Measurements from ENCODE around the gene CNTN5. TPM values are rescaled to one million over a fixed set of nuclear protein-coding genes. Genes with fewer than 3 reads are reported as not detected.

The CNTN5 gene
- total RNA-seq, 1 donor from 2014 or later = 0.17 TPM

DNA sequence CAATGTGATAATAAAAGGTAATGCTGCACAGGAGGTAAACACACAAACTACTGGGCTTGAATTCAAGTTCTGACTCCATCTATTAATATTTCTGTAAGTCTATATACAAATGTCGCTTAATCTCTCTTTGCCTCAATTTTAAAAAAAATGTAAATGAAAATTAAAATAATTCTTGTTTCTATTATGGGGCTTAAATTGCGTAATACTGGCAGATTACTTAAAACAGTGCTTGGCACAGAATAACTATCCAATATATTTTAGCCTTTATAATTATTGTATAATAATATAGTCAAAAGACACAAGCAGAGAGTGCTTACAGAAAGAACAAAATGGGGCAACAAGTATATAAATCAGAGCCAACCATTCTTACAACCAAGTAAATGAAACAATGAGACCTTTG is 489.1 kb downstream of the CNTN5 start:
- no peak for DNase-seq (ENCODE audit: low spot score)

DNA sequence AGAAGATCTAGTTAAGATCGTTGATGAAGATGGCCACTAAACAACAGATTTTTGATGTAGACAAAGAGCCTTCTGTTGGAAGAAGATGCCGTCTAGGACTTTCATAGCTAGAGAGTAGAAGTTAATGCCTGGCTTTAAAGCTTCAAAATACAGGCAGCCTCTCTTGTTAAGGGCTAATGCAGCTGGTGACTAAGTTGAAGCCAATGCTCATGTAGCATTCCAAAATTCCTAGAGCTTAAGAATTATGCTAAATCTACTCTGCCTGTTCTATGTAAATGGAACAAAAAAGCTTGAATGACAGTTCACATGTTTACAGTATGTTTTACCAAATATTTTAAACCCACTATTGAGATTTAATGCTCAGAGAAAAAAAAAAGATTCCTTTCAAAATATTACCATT is 492.6 kb downstream of the CNTN5 start:
- no peak for DNase-seq (ENCODE audit: low spot score)

DNA sequence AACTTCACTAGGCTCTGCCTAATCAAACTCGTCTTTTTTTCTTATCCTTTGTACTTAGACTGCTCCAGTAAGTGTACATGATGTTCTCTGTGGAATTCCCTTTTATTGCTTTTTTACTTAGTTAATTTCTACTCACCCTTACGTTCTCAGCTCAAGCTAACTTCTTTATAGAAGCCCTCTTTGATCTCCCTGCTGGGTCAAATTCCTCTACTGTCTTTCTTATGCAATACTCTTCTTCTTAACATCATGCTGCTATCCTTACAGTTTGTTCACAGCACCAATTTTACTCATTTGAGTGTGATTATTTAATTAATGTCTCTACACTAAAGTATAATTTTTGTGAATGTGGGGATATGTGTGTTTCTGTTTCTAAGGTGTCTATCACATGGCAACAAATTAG is 498.3 kb downstream of the CNTN5 start:
- DNase-seq (ENCODE audit: low spot score) = no peak

DNA sequence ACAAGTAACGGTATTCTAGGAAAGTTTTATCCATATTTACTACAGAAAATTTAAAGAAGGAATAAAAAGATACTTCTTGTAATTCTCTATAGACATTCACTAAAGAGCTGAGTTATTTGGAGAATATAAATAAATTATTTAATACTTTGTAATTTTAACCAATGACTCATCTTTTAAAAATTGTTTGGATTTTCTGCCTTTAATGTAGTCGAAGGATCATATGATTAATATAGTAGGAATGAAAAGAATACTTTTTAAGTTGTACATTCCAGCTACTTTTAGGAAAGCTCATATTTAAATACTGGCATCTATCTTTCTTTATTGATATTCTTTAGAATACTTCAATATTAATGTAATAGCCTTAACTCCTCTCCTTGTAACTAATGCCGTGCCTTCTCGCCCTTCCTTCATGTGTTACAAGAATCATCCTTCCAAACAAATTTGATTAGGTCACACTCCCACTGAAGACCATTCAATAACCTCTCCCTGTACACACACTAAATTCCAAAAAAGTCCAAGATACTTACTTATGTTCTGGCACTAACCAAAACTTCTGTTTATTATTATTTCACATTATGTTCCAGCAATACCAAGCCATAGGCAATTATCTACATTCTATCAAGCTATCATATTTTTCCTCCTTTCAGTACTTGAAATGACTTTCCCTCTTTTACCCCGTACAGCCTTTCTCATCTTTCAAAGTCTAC is 501.9 kb downstream of the CNTN5 start:
- DNase-seq (ENCODE audit: low spot score) = no peak

DNA sequence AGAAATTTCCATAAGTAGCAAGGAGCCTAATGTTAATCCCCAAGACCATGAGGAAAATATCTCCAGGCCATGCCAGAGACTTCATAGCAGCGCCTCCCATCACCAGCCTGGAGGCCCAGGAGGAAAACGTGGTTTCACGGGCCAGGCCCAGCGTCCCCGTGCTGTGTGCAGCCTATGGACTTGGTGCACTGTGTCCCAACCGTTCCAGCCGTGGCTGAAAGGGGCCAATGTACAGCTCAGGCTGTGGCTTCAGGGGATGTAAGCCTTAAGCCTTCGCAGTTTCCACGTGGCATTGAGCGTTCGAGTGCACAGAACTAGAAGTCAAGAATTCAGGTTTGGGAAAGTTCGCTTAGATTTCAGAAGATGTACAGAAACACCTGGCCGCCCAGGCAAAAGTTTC is 510.7 kb downstream of the CNTN5 start:
- no peak for DNase-seq (ENCODE audit: low spot score)

DNA sequence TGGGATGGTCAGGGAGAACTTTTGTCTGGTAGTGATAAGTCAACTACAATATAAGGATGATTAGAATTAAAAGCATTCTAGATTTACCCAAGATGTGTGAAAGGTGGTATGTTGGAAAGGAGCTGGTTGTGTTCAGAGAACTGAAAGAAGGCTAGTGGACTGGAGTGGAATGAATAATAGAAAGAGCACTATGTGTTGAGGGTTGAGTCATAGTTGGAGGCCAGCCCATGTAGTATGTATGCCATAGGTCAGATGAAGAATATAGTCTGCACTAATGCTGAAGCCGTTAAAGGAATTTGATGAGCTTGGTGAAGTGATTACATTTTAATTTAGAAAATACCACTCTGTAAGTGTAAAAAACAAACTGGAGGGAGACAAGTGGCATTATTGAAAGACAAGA is 514.1 kb downstream of the CNTN5 start:
- DNase-seq (ENCODE audit: low spot score) = no peak

DNA sequence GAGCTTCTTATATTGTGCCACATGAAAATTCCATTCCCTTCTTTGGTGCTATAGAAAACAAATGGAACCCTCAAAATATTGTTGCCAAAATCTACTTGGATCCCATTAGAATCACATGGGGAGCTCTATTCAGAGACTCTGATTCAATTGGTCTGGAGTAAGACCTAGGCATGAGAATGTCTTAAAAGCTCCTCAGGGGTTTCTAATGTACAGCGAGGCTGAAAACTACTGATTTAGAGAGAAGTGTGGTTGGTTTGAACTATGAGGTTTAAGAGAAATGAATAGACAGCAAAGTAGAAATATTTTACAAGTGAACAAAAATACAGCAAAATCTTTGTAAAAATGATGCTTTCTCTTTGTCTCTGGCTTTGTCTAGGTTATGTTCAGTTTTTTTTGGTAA is 514.7 kb downstream of the CNTN5 start:
- DNase-seq (ENCODE audit: low spot score) = no peak

DNA sequence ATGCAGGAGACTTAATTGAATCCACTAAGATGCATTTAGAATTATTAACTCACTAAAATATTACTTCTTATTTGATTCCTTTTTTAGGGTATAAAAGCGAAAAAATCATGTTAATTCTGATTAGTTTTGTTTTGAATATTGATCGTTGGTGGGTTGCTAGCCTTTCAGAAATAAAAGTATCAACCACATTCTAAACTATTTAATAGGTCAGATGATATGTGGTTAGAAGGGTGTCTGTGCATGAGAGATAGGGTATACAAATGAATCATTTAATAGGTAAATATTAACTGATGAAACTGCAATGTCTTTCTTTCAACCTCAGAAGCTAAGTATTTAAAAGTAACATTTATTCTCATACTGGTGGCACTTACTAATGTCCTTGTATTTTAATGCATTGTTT is 515.1 kb downstream of the CNTN5 start:
- no peak for DNase-seq (ENCODE audit: low spot score)

DNA sequence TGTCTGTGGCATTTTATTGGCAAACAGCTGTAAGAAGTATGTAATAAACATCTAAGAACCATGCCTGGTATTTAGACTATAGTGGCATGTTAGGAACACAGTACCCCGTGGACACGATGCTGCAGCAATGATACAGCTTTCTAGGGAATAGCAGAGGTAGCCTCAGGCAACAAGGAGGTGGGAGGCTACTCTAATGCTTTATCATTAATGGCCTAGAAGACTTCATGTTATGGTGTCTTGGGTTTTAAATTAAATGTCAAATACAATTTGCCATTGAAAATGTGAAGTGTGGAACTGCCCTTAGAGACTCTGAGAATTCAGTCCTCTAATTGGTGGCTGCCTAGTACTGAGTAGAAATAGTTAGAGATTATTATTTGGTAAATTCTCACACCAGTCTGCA is 516.9 kb downstream of the CNTN5 start:
- DNase-seq (ENCODE audit: low spot score) = no peak

DNA sequence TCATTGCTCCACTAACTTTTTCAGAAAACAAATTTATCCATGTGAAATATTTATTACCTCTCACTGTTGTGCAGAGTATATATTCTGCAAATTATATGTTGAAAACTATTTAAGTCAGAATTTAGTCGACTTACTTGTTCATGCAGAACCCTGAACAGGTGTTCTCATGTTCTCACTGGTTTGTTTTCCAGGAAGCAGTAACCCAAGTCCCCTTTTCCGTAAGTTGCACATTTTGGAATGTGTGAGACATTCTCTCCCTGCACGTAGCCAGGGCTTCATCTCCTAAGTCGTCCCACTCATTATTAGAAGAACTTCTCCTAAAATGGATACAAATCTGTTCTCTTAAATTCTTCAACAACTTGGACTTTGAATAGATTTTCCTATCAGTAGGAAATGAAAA is 524.9 kb downstream of the CNTN5 start:
- DNase-seq (ENCODE audit: low spot score) = no peak

DNA sequence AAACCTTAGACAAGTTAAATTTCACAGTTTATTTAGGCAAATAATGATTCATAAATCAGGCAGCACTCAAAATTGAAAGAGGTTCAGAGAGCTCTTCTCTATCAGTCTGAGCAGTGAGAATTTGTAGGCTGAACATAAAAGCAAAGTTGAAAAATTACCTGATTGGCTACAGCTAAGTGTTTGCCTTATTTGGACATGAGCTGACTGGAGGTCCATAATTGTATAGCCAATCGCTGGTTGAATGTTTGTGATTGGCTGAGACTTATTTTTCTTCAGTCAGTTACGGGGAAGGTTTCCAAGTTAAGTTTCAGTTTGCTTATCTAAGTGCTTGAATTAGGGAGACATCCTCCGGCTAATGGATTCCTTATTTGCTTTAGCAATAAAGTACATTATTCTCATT is 527.5 kb downstream of the CNTN5 start:
- no peak for DNase-seq (ENCODE audit: low spot score)

DNA sequence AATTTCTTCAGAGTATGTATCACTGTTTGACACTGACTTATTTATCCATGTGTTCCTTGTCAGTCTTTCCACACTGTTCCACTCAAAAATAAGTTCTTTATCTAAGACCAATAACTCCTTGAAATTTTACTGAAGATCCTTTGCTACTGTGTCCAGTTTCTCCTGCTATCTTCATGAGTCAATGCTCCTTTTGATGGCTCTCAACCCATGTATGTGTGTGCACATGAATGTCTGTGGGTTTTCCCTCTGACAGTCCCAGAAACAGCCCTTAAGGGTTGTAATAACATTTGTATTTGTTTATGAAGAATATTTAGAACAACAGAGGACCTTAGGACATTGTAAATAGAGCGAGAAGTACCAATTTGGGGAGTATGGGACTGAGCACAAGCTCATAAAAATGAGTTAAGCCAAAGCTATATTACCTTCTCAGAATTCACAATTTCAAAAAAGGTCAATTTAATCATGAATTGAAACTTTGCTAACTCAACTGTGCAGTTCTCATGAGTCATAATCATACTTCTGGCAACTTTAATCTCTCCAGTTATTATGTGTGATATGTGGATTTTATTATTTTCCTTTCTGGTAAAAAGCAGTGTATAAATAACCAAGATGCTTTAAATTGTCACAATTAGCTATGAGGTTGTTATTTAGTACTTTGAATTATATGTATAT is 533.6 kb downstream of the CNTN5 start:
- DNase-seq (ENCODE audit: low spot score) = no peak

DNA sequence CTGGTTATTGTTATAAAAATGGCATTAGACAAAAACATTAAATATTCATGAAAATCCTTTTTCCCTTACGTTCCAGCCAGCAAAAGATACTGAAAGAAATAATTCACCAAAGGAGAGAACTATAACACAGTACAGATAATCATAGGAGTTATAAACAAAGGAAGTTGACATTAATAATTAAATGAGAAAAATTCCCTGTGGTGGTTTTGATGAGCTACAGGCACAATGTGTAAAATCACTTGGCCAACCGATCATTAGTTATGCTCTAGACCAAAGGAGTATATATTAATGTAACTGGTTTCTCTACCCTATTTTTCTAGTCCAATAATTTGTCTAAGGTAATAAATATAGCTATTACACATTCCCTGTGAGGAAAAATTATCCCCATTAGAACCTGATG is 534.7 kb downstream of the CNTN5 start:
- DNase-seq (ENCODE audit: low spot score) = no peak

DNA sequence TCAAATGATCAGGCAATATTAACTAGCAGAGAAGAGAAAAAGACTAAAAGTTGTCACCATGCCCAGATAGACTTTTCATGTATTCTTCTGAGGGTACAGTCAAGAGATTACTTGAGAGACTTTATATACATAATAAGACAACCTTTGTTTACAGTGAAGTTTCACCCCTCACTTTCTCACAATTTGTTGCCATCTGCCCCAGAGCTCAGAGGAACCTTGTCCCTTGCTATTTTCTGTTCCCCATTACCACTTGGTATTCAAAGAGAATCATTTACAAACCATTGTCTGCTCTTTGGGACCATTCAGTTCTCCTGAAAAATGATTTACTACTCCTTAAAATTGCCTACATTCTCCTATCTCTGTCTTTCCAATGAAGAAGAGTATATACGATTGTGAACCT is 544.6 kb downstream of the CNTN5 start:
- DNase-seq (ENCODE audit: low spot score) = no peak

DNA sequence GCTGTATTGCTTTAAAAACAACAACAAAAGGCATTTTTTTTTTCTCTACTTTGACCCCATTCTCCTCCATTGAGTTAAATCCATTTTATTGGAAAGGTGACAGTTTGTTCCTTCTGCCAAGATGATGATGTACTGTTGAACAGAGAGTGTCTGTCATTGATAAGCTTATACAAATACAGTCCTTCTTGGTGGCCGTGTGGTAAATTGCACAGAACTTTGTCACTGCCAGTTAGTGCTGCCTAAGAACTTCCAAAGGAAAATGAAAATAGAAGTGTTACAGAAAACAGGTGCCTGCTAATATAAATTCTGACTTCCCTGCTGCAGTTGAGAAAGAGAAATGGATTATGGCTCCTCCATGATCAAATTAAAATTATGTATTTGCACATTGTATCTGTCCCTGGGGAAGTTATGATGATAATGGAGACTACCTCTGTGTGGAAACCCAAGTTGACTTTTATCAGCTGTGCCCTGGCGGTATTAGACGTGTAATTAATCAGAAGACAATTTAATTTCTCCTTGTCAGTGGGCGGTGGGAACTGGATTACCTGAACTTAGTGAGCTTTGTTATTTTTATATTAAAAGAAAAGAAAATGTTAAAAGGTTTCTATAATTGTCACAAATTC is 546.7 kb downstream of the CNTN5 start:
- DNase-seq (ENCODE audit: low spot score) = no peak

DNA sequence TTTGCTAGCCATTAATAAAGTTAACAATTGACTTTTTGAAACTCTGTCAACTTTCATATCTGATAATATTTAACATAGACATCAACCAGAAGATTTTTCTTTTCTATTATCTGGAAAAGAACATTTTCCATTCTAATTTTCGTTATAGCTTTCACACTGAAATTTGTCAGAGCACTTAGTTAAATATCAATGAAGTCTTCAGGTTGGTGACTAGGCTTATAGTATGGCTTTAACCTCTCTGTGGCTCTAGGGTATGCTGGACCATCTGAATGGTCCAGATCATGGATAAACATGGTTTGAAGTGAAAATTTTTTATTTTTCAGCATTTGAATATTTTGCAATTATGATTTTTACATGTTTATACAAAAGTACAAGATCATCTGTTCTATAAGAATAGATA is 548.1 kb downstream of the CNTN5 start:
- no peak for DNase-seq (ENCODE audit: low spot score)

DNA sequence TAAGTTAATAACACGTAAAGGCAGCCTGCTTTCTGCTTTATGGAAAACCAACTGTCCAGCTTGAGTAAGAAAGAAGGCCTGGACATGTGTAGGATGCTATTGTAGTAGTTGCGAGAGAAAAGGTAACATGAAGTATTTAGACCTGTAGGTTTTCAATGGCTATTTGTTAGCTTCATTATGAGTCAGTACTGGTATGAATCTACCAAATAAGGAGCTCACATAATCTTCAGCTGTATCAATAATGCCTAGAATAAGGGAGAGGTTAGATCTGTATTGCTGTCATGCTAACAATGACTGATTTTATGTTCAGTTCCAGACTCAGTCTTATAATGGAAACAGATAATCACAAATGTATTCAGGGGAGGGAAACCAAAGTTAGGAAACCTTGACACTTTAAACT is 550.3 kb downstream of the CNTN5 start:
- DNase-seq (ENCODE audit: low spot score) = no peak

DNA sequence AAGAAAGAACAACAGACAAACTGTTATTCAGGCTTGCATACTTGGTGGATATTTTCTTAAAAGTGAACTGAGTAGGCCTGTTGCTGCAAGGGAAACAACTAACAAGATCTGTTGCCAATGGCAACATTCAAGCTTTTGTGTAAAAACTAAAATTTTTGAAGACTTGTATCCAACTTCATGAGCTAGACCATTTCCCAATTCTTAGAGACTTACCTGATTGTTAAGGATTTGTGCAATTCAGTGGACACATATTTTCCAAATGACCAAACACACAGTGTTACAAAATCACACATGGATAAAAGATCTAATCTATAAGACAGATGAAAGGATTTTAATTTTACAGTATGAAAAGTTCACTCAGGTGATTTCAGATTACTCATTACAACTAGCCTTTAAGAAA is 564.1 kb downstream of the CNTN5 start:
- no peak for DNase-seq (ENCODE audit: low spot score)

DNA sequence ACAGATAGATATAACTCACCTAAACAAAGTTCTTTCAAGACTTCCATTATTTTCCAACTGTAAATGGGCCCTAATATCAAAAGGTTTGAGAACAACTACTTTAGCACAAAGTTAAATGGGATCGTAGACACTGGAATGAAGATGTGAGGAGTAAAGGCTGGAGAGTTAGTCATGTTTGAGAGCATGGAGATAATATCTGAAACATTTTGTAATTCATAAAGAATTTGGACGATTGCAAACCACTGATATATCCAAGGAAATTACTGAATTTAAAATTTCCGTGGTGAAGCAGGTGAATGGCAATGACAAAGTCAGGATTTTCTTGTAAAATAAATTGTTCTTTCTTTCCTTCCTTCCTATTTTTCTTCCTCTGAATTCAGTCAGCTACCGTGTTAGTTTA is 564.9 kb downstream of the CNTN5 start:
- DNase-seq (ENCODE audit: low spot score) = no peak

DNA sequence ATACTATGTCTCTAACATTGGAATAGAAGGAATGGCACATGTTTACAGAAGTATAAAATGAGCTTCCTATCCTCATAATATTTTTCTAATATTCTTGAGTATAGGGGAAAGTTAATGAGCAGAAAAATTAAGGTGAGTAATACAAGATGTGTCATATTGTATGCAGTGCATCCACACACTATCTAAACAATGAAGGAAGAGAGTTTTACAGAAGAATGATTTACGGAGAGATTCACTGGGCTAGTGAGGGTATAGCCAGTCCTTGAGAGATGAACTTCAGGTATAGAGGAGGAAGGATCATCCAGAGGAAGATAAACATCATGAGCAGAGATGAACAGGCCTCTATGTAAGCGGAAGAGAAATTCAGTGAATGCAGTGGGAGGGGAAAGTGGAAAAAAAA is 569.0 kb downstream of the CNTN5 start:
- no peak for DNase-seq (ENCODE audit: low spot score)

DNA sequence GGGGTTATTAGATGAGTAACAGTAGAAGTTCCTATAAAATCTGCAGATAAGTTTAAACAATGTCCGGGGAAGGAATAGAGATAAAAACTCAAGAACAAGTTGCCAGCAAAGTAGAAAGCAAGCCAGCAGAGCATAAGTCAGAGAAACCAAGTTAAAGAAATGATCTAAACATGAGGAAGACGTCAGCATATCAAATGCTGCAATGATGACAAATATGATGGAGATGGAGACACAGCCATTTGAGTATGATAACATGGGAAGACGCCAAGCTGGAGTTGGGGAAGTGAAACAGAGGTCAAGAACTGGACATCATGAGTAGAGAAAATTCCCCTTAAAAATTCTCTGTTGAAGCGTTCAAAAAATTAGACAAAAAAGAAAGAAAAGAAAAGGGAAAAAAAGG is 571.5 kb downstream of the CNTN5 start:
- no peak for DNase-seq (ENCODE audit: low spot score)

DNA sequence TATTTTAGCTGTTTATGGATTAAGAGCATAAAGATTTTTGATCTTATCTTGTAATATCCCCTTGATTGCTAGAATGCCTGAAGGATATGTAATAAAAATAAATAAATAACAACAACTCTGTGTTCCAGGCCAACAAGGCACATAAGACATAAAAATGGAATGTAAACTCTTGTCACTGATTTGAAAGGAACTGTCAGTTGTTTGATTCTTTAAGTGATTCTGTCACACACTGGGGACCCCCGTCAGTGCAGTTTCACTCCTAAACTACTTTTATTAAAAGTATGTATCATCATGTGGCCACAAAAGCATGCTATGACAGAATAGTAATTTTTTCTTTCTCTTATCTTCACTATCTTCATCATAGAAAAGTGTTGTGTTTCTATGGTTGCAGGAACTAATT is 572.4 kb downstream of the CNTN5 start:
- no peak for DNase-seq (ENCODE audit: low spot score)

DNA sequence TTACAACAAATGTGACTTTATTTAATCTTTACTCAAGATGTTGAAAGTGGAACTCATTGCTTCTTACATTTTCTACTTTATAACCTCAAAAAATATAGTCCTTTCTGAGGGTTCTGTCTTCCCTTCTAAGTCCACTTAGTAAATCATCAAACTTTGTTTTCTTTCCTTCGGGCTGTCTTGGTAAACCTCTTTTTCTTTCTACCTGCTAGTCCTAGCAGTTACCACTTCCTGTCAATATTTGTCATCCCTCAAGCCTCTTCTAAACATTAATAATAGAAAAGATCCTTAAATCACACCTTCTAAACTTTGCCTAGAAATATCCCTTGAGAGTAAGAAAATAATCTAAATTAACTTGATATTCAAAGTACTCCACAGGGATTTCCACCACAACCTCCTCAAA is 580.4 kb downstream of the CNTN5 start:
- DNase-seq (ENCODE audit: low spot score) = no peak

DNA sequence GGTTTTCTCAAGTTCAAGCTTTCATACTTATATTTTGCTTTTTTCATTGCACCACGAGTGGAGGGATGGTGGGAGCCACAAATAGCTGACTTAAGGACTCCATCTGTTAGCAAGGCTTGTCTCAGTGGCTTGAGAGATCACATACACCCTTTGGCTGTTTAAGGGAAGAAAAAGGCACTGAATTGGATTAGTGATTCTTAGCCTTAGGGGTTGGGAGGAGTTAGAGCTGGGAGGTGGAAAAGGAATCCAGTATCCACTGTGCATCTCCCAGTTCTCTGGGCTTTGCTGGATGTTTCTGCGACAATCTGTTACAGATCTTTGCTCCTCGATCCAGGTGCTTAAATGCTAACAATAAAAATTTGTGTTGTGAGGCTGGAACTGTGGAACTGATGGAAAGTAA is 593.6 kb downstream of the CNTN5 start:
- DNase-seq (ENCODE audit: low spot score) = no peak
